Left ventricle myocardium inferior (tissue), 1 donor: ENCODE measurements around the gene ZBED1. TPM values are rescaled to one million over a fixed set of nuclear protein-coding genes. Genes with fewer than 3 reads are reported as not detected.
"Not testable (repeated sequence)": the region's sequence is repeated elsewhere in the genome, so short reads cannot be mapped to it uniquely, and the experiment has no call there.

Source experiments
- DNase-seq: peaks from one replicate; pipeline ENCODE4 v3.0.0-alpha.2; 2020
- H3K27ac ChIP-seq: fragments of 200-600 bp; replicated peaks from 2 replicates; pipeline ENCODE4 v1.8.0; 2021
- H3K27me3 ChIP-seq: fragments of 200-600 bp; 2 replicates; pipeline ENCODE4 v1.8.0; 2021; ENCODE audit warnings: low read depth
- H3K36me3 ChIP-seq: fragments of 200-600 bp; 2 replicates; pipeline ENCODE4 v1.8.0; 2021
- H3K4me1 ChIP-seq: fragments of 200-600 bp; 2 replicates; pipeline ENCODE4 v1.8.0; 2021
- H3K4me3 ChIP-seq: fragments of 200-600 bp; 2 replicates; pipeline ENCODE4 v1.8.0; 2021; ENCODE audit warnings: mild to moderate bottlenecking, moderate library complexity
- H3K9me3 ChIP-seq: fragments of 200-600 bp; replicated peaks from 2 replicates; pipeline ENCODE4 v1.8.0; 2021
- intact Hi-C: fragments of 100-400 bp; cut with micrococcal nuclease; formaldehyde crosslinking; loops from one replicate; pipeline ENCODE4 v1.11.0; 2022
- total RNA-seq: library from RNA; stranded (reverse); fragmentation: NEBNext Ultra II Directional; extraction: Animal tissue kit (Norgen Biotek cat#: 25700); gene quantifications from one replicate; pipeline ENCODE4 v1.2.1, GENCODE V29; 2021
- TF ChIP-seq, protein P1 (sequence below): fragments of 200-600 bp; IDR thresholded peaks from 2 replicates; pipeline ENCODE4 v1.8.0; 2021; ENCODE audit warnings: antibody characterized with exemption, mild to moderate bottlenecking, borderline replicate concordance
- donor health status: DM: no; HTN: yes; CAD: no; lungs with severe emphysema.

ZBED1 gene
- total RNA-seq, 1 donor from 2014 or later, result 64.8 TPM

DNA sequence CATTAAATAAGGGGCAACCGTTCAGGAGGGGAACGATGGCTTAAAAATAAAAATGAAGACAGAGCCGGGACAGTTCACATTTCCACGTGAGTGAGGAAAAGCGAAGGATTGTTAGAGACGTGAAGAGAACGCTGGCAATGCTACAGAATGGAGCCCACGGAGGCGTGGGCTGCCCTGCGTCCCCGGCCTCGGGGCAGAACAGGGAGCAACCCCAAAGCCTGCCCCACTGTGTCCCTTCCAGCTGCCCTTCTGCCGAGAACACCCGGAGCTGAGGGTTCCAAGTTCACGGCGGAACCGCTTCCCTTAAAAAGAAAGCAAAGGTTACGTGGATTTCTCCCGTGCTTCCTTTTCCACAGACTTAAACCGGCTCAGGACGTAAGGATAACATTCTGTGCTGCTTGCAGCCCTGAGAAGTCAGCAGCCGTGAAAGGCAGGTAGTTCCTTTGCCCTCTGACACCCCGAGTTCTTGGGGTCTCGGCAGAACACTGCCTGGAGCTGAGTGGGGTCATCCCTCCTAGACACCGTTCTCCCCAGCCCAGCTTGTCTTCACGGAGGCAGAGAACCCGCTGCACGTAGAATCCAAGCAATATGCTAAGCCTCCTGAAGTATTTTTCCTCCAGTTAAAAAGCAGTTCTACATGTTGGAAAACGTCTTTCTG, 14.2 kb downstream of the ZBED1 start:
- Histone ChIP-seq H3K27ac (peak overlapping the region; percentile 84), H3K36me3 (peaks cover 49% of the 10 kb centered on the region)
- intact Hi-C loops, result no loop called here

DNA sequence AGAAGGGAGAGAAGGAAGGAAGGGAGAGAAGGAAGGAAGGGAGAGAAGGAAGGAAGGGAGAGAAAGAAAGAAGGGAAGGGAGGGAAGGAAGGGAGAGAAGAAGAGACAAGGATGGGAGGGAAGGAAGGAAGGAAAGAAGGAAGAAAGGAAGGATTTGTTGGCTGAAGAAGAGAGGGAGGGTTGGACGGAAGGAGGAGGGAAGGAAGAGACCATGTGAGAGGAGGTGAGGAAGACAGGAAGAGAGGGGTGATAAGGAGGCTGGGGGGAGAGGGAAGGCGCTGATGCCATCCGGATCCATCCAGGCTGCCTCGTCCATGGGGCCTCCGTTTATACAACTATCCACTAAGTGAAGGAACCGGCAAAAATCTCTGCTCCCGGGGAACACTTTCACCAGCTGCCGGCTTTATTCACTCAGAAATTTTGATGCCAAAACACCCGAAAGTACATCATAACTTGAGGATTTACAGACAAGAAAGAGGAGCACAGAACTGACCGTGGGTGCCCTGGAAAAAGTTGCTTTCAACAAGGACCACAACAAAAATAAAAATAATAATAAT, 14.9 kb downstream of the ZBED1 start:
- Histone ChIP-seq H3K36me3 (peaks cover 46% of the 10 kb centered on the region), H3K27me3 (no peaks in the 10 kb centered on the region), H3K9me3 (no peaks in the 10 kb centered on the region), H3K4me3 (no peak overlapping the region), H3K4me1 (peaks cover 37% of the 10 kb centered on the region), H3K27ac (peak overlapping the region; percentile 84)
- intact Hi-C loops, result no loop called here
- TF ChIP-seq, protein P1, sequence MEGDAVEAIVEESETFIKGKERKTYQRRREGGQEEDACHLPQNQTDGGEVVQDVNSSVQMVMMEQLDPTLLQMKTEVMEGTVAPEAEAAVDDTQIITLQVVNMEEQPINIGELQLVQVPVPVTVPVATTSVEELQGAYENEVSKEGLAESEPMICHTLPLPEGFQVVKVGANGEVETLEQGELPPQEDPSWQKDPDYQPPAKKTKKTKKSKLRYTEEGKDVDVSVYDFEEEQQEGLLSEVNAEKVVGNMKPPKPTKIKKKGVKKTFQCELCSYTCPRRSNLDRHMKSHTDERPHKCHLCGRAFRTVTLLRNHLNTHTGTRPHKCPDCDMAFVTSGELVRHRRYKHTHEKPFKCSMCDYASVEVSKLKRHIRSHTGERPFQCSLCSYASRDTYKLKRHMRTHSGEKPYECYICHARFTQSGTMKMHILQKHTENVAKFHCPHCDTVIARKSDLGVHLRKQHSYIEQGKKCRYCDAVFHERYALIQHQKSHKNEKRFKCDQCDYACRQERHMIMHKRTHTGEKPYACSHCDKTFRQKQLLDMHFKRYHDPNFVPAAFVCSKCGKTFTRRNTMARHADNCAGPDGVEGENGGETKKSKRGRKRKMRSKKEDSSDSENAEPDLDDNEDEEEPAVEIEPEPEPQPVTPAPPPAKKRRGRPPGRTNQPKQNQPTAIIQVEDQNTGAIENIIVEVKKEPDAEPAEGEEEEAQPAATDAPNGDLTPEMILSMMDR, result no peak
- DNase-seq, result no peak

More for the DNA sequence above, 14.2 kb downstream of the ZBED1 start:
- TF ChIP-seq, protein P1, result no peak
- Histone ChIP-seq H3K27me3 (no peaks in the 10 kb centered on the region), H3K9me3 (no peaks in the 10 kb centered on the region), H3K4me1 (peaks cover 34% of the 10 kb centered on the region), H3K4me3 (no peak overlapping the region)
- DNase-seq, result no peak

DNA sequence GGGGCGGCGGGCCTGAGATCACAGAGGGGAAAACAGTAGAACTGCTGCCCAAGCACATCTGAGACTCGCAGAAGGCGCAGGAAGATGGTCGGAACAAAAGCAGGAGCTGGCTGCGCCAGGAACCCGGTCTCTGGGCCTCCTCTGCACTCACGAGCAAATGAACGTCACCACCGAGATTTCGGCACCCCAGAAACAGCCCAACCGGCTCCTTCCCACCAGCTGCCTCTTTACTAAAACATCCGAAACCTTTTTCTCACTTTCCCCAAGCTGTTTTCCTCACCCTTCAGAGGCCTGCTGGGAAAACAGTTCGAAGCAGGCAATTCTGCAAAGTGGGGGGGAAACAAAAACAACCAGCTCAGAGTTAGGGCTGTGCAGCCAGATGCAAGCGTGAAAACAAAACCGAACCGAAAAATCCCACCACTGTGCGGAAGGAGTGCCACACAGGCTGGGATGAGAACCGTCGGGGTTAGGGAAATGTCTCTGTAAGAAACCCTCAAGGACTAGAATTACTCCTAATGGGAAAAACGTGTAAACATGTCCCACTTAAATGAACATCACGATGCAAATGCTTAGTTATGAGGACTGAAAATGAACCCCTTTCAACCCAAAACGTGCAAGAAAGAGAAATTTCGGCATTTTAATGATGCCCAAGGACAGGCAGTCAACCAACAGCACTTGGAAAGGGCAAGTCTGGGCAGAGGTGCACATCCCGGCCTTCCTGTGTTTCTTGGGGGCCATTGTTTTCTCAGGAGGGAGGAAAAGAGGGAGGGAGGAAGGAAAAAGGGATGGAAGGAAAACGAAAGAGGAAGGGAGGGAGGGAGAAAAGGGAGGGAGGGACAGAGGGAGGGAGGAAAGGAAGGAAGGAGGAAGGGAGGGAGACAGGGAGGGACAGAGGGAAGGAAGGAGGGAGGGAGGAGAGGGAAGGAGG, 15.8 kb downstream of the ZBED1 start:
- H3K27me3 ChIP-seq, result no peaks in the 10 kb centered on the region
- H3K27ac ChIP-seq, result peak overlapping the region; percentile 84
- H3K4me3 ChIP-seq, result peak overlapping the region; percentile 52
- no peaks in the 10 kb centered on the region for H3K9me3 ChIP-seq
- TF ChIP-seq, protein P1, result no peak
- DNase-seq, result no peak
- peaks cover 37% of the 10 kb centered on the region for H3K4me1 ChIP-seq
- intact Hi-C loops, result no loop called here
- peaks cover 38% of the 10 kb centered on the region for H3K36me3 ChIP-seq

DNA sequence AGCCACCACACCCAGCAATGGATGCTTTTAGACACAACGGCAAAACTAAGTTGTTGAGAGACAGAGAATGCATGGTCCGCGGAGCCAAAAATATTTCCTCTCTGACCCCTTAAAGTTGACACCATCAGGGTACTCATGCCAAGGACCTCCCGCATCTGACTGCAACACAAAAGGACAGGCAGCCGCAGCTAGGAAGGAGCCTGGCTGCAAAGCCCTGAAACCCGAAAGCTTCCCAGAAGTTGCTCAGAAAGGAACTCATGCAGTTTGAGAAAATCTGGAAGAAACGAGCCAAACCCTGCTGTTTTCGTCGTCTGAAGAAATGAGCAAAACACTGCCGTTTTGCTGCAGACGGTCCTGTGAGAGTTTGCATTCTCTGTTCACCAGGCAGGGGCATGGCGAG, 16.5 kb downstream of the ZBED1 start:
- intact Hi-C loops, result no loop called here
- Histone ChIP-seq H3K4me1 (peaks cover 37% of the 10 kb centered on the region), H3K9me3 (no peaks in the 10 kb centered on the region), H3K27me3 (no peaks in the 10 kb centered on the region), H3K4me3 (peak overlapping the region; percentile 52), H3K36me3 (peaks cover 38% of the 10 kb centered on the region), H3K27ac (peak overlapping the region; percentile 84)
- TF ChIP-seq, protein P1, result no peak
- no peak for DNase-seq

DNA sequence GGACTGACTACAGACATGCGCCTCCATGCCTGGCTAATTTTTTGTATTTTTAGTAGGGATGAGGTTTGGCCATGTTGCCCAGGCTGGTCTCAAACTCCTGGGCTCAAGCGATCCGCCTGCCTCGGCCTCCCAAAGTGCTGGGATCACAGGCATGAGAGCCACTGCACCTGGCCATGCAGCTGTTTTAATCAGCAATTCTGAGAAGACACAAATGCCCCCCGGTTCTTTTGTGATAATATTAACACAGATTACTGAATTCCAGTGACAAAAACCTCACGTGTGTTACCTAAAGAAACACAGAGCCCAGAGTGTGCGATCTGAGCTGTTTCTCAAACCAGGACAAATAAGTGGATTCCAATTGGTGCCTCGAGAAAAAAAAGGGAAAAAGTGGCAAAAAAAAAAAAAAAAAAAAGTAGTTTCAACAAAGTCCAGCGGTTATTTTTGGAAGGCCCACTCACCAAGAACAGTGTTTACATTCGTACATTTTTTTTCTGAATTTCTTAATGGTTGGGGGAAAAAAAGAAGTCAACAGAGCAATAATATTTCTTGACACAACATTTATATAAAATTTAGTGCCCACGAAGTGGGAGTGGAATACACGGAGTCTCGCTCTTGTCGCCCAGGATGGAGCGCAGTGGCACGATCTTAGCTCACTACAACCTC, 17.2 kb downstream of the ZBED1 start:
- Histone ChIP-seq H3K27ac (peak overlapping the region; percentile 84), H3K36me3 (peaks cover 32% of the 10 kb centered on the region), H3K4me3 (peak overlapping the region; percentile 52), H3K4me1 (peaks cover 37% of the 10 kb centered on the region), H3K9me3 (no peaks in the 10 kb centered on the region), H3K27me3 (no peaks in the 10 kb centered on the region)
- no peak for DNase-seq
- intact Hi-C loops, result no loop called here
- TF ChIP-seq, protein P1, result no peak

DNA sequence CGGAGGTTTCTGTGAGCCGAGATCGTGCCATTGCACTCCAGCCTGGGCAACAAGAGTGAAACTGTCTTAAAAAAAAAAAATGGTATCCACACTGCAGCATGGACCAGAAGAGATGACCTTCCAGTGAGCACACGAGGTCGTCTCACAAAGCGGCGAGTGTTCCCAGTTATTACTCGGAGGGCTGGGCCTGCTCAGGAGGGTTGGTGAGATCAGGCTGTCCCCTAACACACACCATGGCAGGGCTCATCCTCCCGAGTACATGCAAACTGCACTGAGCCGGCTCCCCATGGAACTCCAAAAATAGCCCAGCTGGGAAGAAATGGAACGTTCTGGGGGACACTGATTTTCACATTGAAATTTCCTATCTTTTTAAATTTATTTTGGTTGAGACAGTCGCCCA, 19.2 kb downstream of the ZBED1 start:
- Histone ChIP-seq H3K27ac (peak overlapping the region; percentile 65), H3K4me1 (peaks cover 40% of the 10 kb centered on the region), H3K36me3 (peaks cover 13% of the 10 kb centered on the region)
- intact Hi-C loops, H3K27me3 ChIP-seq, H3K4me3 ChIP-seq, H3K9me3 ChIP-seq, DNase-seq: not testable (repeated sequence)

DNA sequence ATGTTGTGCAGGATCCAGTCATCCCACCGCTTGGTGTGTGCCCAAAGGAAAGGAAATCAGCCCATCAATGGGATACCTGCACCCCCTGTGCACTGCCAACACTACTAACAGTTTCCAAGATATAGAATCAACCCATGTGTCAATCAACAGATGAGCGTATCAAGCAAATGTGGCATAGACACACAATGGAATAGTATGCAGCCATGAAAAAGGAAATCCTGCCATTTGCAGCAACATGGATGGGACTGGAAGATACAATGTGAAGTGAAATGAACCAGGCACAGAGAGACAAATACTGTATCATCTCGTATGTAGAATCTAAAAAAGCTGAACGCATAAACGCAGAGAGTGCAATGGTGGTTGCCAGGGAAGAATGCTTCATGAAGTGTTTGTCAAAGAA, 20.8 kb downstream of the ZBED1 start:
- H3K36me3 ChIP-seq, DNase-seq, H3K27me3 ChIP-seq, intact Hi-C loops, H3K27ac ChIP-seq, H3K9me3 ChIP-seq, H3K4me3 ChIP-seq: not testable (repeated sequence)
- H3K4me1 ChIP-seq, result peaks cover 36% of the 10 kb centered on the region
